ENCODE measurements around the gene SYT12.

Gene SYT12

DNA sequence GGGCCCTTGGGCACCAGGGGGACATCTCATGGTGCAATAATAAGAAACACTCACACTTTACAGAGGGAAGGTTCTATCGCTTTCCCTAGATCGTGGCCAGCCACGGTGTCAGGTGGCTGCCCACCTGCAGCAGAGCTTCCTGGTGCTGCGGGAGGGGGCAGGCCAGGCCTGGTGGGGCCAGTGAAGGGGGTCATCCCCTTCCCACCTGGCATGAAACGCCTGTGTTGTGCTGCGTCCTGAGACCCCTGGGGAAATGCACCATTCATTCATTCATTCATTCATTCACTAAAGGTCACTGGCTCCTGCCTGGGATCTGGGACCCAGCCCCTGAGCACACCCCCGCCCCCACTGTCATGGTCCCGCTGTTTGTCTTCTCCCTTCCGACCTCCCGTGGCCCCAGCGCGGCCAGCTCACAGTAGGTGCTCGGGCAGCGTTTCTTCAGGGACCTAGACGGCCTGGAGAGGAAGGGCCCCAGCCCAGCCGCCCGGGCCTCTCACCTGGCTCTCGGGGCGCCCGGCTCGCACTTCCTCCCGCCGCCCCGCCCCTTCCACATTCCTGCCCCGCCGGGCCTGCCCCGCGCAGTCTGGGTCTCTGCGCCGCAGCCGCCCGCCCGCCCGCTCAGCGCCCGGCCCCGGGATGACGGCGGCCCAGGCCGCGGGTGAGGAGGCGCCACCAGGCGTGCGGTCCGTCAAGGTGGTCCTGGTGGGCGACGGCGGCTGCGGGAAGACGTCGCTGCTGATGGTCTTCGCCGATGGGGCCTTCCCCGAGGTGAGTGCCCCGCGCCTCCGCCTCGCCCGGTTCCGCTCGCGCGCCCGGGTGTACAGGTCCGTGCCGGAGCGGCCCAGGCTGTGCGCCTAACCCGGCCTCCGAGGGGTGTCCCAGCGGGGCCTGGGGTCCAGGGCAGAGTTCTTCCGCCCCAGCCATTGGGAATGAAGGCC lies 33.6 kb downstream of the SYT12 start, which contains the start of gene RHOD:
RHOD (plus strand) TSS at position 581 of the 938 bp plus-strand sequence; CDS start at position 637, 56 bp downstream.
- H3K4me3 ChIP-seq (ENCODE audit: control insufficient read depth, low read depth, low read length) = peak within 1 kb of the TSS; percentile 48
- no peak for TF ChIP-seq CTCF (IDR thresholded peaks at IDR 0.05; ENCODE audit: control insufficient read depth, insufficient read depth, low read depth, low read length, missing control alignments)
- DNase-seq (ENCODE audit: low read depth) = no peak

DNA sequence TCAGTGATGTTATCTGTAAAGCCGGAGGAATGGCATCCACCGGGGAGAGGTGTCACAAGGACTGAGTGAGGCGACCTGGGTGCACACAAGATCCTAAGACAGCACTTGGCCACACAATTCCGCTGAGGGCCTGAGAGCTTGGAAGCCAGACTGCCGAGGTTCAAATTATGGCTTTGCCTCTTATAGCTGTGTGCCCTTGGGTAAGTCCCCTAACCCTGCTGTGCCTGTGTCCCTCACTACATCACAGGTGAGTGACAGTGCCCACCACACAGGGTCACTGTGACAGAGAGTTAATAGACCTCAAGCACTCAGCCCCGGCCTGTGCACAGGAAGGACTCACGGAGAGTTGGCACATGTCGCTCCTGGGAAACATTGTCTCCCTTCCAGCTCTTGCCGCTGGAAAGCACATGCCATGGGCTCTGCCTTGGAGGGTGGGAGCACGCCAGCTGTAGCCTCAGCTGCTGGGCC lies 34.3 kb downstream of the SYT12 start:
- peak overlapping the region; percentile 42 for H3K4me3 ChIP-seq (ENCODE audit: control insufficient read depth, low read depth, low read length)
- DNase-seq (ENCODE audit: low read depth) = no peak
- TF ChIP-seq CTCF (IDR thresholded peaks at IDR 0.05; ENCODE audit: control insufficient read depth, insufficient read depth, low read depth, low read length, missing control alignments) = no peak

- TF ChIP-seq CTCF (IDR thresholded peaks at IDR 0.05; ENCODE audit: control insufficient read depth, insufficient read depth, low read depth, low read length, missing control alignments) = no peak
- H3K4me3 ChIP-seq (ENCODE audit: control insufficient read depth, low read depth, low read length) = no peak overlapping the region
- DNase-seq (ENCODE audit: low read depth) = no peak
Measured at GRCh38 chr11:67058506-67058905, 35.6 kb downstream of the SYT12 start.

DNA sequence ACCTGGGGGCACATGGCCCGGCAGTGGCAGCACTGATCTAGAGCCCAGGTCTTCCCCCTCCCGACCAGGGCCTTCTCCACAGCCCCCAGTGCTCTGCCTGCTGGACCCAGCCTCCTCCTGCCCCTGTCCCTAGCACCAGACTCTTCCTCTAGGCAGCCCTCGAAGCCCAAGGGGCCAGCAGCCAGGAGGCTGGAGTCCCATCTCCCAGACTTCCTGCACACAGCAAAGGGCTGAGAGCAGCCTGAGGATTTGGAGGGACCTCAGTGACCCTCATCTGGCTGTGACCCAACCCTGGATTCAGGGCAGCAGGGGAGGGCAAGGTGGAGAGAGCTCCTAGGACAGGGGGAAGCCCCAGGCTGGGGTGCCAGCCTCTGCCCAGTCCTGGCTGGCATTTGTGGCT lies 36.7 kb downstream of the SYT12 start:
- H3K4me3 ChIP-seq (ENCODE audit: control insufficient read depth, low read depth, low read length) = no peak overlapping the region
- no peak for TF ChIP-seq CTCF (IDR thresholded peaks at IDR 0.05; ENCODE audit: control insufficient read depth, insufficient read depth, low read depth, low read length, missing control alignments)
- no peak for DNase-seq (ENCODE audit: low read depth)

DNA sequence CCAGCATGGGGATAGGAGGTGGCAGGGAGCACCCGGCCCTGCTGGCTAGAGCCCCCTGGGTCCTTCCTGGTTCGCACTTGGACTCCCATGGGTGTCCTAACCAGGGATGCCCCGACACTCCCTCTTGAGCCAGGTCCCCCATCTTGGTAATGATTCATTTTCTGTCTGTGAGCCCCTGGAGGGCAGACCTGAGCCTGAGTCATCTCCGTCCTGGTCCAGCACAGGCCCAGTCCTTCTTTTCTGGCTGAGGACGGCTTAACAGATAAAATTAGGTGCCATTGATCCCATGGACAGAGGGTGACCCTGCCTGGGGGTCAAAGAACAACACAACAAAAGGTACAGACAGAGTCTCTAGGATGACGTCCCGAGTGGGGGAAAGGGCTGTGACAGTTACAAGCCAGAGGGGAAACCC lies 37.2 kb downstream of the SYT12 start:
- DNase-seq (ENCODE audit: low read depth) = no peak
- TF ChIP-seq CTCF (IDR thresholded peaks at IDR 0.05; ENCODE audit: control insufficient read depth, insufficient read depth, low read depth, low read length, missing control alignments) = no peak

GRCh38 chr11:67062526-67063373 lies 39.8 kb downstream of the SYT12 start:
- DNase-seq (ENCODE audit: low read depth) = no peak
- no peak for TF ChIP-seq CTCF (IDR thresholded peaks at IDR 0.05; ENCODE audit: control insufficient read depth, insufficient read depth, low read depth, low read length, missing control alignments)
- H3K4me3 ChIP-seq (ENCODE audit: control insufficient read depth, low read depth, low read length) = no peak overlapping the region

More for the DNA sequence above, 37.2 kb downstream of the SYT12 start:
- no peak overlapping the region for H3K4me3 ChIP-seq (ENCODE audit: control insufficient read depth, low read depth, low read length)
